GM19351 (cell line): Measurements from ENCODE around the gene AHR.
"Not testable (repeated sequence)": the region's sequence is repeated elsewhere in the genome, so short reads cannot be mapped to it uniquely, and the experiment has no call there.

Experiments used
- ATAC-seq: cut with Tn5 transposase; IDR thresholded peaks from one replicate; pipeline ENCODE4 v1.9.1; 2021; ENCODE audit warnings: mild to moderate bottlenecking, moderate library complexity; ENCODE audit not compliant: unreplicated experiment

The AHR gene

DNA sequence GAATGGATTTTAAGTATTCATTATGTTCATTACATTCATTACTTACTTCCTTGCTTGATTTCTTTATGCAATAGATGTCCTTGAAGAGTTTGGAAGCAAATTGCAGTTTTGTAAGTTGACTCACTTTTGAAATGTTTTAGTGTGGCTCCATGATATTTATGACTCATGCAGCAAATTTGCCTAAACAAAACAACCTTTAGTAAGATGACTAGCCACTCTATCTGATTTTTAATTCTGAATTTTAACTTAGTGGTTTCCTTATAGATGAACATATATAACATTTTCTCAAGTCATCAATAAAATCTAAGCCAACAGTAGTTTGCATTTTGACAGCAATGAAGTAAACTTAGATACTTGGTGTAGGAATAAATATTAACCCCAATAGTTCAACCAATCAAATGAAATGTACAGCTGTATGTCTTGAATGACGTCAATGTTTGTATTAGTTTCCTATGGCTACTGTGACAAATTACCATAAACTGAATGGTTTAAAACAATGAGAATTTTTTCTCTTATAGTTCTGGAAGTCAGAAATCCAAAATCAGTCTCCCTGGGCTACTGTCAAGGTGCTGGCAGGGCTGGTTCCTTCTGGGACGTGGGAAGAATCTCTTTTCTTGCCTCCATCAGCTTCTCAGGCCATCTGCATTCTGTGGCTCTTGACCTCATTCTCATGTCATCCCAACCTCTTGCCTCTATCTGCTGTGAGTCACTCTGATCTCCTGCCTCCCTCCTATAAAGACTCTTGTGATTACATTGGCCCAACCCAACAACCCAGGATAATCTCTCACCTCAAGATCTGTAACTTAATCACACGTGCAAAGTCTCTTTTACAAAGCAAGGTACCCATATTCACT lies 73.4 kb downstream of the AHR start:
- ATAC-seq = no peak

DNA sequence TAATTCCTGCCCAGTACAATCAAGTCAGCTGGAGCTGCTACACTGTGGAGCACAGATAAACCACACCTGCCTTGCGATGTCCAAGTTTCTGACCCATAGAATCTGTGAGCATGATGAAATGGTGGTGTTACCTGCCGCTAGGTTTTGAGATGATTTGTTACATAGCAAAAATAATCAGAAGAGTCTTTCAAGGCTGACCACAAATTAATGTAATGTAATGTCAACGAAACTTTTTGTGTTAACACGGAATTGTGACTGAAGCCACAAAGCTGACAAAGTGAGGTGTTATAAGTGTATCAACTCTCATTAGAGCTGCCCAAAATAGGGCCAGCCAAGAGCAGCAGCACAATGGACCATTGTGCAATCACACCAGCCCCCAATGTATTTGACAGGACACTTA lies 75.7 kb downstream of the AHR start:
- no peak for ATAC-seq

GRCh38 chr7:17374654-17375053 lies 76.2 kb downstream of the AHR start:
- ATAC-seq = no peak

- no peak for ATAC-seq
These were observed 78.1 kb downstream of the AHR start for GRCh38 chr7:17376595-17376994.

DNA sequence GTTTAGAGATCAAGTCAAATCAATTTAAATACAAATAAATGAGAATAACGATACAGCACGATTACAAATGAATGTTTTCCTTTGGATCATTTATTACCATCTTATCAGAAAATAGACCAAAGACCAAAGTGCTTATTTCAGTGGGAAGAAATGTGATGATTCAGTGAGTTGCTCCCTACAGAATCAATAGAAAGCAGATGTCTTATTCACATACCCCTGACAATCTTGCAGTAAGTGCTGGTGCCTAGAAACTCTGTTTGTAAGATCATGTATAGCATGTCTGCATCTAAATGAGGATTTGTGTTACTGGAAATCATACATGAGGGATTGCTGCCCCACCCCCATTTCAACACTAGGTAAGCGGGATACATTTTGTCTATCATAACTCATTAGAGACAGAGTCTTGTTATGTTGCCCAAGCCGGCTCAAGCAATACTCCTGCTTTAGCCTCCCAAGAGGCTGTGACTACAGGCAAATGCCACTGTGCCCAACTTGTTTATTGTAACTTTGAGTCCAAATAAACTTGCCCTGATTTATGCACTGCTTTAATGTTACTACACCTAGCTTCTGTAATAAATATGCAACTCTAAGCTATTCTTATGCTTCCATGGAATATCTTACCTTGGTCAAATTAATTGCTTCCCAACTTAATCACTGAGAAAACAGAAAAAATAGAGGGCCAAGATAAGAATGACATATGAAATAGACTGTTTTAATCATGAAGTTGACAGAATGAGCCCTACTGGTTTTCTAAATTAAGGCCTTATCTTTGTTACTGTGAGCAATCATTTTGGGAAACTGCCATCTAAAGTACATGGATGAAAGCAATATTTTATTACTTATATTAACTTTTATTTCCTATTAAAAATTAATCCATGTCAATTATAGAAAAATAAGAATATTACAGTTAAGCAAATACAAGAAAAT lies 82.5 kb downstream of the AHR start:
- ATAC-seq = no peak

DNA sequence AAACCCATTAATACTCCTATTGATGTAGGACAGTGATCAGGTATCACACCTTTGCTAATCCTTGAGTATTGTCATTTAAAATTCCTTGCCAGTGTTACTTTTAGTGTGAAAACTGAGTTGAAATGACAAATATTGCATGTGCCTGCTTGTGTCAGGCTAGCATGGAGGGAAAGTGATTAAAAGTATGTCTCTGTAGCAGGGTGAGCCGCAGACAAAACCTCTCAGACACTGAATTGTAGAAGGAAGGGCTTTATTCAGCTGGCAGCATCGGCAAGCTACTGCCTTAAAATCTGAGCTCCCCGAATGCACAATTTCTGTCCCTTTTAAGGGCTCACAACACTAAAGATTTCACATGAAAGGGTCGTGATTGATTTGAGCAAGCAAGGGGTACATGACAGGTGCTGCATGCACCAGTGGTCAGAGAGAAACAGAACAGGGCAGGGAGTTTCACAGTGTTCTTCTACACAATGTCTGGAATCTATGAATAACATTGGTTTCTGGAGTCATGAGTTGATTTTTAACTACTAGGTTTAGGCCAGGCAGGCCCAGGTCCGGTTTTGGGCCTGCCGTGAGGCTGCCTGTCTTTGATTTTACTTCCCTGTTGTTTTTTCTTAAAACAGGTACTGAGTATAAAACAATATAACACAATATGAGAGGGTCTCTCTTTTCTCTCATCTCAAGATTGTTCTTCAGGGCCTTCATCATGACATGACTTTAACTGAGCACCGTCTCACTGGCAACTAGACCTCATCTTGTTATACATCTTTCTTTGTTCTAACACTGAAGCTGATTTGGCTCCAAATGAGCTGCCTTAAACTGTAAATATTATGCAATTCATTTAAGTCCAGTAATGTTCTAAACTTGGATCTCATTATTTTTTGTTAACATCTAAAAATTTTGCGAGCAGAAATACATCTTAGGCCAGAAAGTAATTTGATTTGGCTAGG lies 84.2 kb downstream of the AHR start:
- not testable (repeated sequence) for ATAC-seq

- ATAC-seq = no peak
These were observed 85.9 kb downstream of the AHR start for GRCh38 chr7:17384400-17384799.

GRCh38 chr7:17385612-17386011 lies 87.2 kb downstream of the AHR start:
- ATAC-seq = no peak

- ATAC-seq = no peak
These were observed 91.9 kb downstream of the AHR start for GRCh38 chr7:17390392-17390791.

- ATAC-seq = no peak
These were observed 92.9 kb downstream of the AHR start for GRCh38 chr7:17391366-17391765.

DNA sequence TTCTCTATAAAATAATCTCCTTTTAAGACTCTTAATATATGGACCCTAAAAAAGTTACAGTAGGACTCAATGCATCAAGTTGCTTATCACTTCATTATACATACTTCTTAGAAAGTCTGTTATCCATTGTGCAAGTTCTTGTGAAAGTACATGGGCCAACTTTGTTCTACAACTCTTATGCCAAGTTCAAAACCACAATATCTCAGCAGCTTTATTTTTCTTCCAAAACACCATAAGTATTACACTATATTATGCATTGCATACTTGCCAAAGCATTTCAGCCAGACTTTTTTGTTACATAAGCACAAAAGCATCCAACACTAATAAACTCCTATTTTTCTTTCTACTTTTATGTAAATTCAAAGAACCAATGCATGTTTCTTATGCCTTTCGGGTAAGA lies 94.4 kb downstream of the AHR start:
- ATAC-seq = no peak

- not testable (repeated sequence) for ATAC-seq
These were observed 96.1 kb downstream of the AHR start for GRCh38 chr7:17394563-17394962.
